Natural killer cell (primary cell): ENCODE results near the gene CNOT8. TPM values are rescaled to one million over a fixed set of nuclear protein-coding genes. Genes with fewer than 3 reads are reported as not detected.

Experiments used
- ATAC-seq, 3 donors: fragments of 150-1000 bp in 2 of 3; fragments of 200-7000 bp in 1 of 3; cut with Tn5 transposase; 1 replicate in 1 of 3; 2 replicates in 2 of 3; pipeline ENCODE4 v1.10.0; 2021; ENCODE audit warnings: mild to moderate bottlenecking in 2 of 3, moderate library complexity in 2 of 3
- DNase-seq, 2 donors: peaks; one replicate each; pipeline versions ENCODE4 v3.0.0 to v3.0.0-alpha.2; 2013 to 2021; ENCODE audit warnings: mixed read lengths in 1 of 2
- H3K27ac ChIP-seq: one replicate; pipeline ENCODE4 v1.5.1; 2013; ENCODE audit warnings: mild to moderate bottlenecking, low read length
- H3K27me3 ChIP-seq: one replicate; pipeline ENCODE4 v1.6.1; 2013; ENCODE audit warnings: low read length; ENCODE audit not compliant: control insufficient read depth, insufficient read depth
- H3K36me3 ChIP-seq: one replicate; pipeline ENCODE4 v1.6.1; 2013; ENCODE audit warnings: low read length; ENCODE audit not compliant: control insufficient read depth, insufficient read depth
- H3K4me1 ChIP-seq: one replicate; pipeline ENCODE4 v1.6.1; 2013; ENCODE audit warnings: low read length; ENCODE audit not compliant: control insufficient read depth, insufficient read depth
- H3K4me3 ChIP-seq: one replicate; pipeline ENCODE4 v1.5.1; 2013; ENCODE audit warnings: low read length
- H3K9me3 ChIP-seq: one replicate; pipeline ENCODE4 v1.6.1; 2013; ENCODE audit warnings: low read length; ENCODE audit not compliant: control insufficient read depth, insufficient read depth
- H3K27ac Mint-ChIP-seq, 2 donors: one replicate each; pipeline ENCODE4 v1.8.0; 2022; ENCODE audit warnings: mild to moderate bottlenecking in 2 of 2, mixed read lengths in 2 of 2, moderate library complexity in 1 of 2
- H3K27me3 Mint-ChIP-seq, 2 donors: one replicate each; pipeline ENCODE4 v1.8.0; 2022; ENCODE audit warnings: low read depth in 2 of 2, mixed read lengths in 2 of 2
- H3K36me3 Mint-ChIP-seq: one replicate; pipeline ENCODE4 v1.8.0; 2022; ENCODE audit warnings: mixed read lengths
- H3K4me1 Mint-ChIP-seq, 2 donors: one replicate each; pipeline ENCODE4 v1.8.0; 2022; ENCODE audit warnings: mixed read lengths in 2 of 2
- H3K4me3 Mint-ChIP-seq: one replicate; pipeline ENCODE4 v1.8.0; 2022; ENCODE audit warnings: mild to moderate bottlenecking, moderate library complexity, mixed read lengths
- H3K9me3 Mint-ChIP-seq, 2 donors: one replicate each; pipeline ENCODE4 v1.8.0; 2022; ENCODE audit warnings: mixed read lengths in 2 of 2
- CTCF ChIP-seq: fragments of 200-600 bp; IDR thresholded peaks from one replicate; pipeline ENCODE4 v1.8.0; 2022; ENCODE audit warnings: antibody characterized with exemption
- WGBS: methylation state at CpG from one replicate; pipeline ENCODE4 v1.1.7; 2013; ENCODE audit warnings: missing lambda C conversion rate; ENCODE audit not compliant: insufficient coverage; 5-methylcytosine and 5-hydroxymethylcytosine counted together
- intact Hi-C: fragments of 100-400 bp; cut with micrococcal nuclease; formaldehyde crosslinking; loops from one replicate; pipeline ENCODE4 v1.14.2; 2022
- total RNA-seq, 4 donors: library from RNA; stranded (reverse); fragments of 120-200 nt in 1 of 4; gene quantifications; one replicate each; pipeline versions ENCODE4 v1.2.3 to v1.2.4, GENCODE V29; 2013 to 2022

The CNOT8 gene
- total RNA-seq, 3 donors from 2014 or later (not counting 1 experiment from before 2014, with no cell fraction given) = 115 to 128 (median 124) TPM

- intact Hi-C loops = no loop called here
- no peak overlapping the region for H3K27ac ChIP-seq
- peaks cover 11% of the 10 kb centered on the region for H3K36me3 Mint-ChIP-seq
- peaks cover 53% of the 10 kb centered on the region for H3K4me1 ChIP-seq
- peaks cover 14% of the 10 kb centered on the region for H3K36me3 ChIP-seq
- no peaks in the 10 kb centered on the region for H3K9me3 ChIP-seq
- H3K4me3 Mint-ChIP-seq = no peak overlapping the region
- H3K9me3 Mint-ChIP-seq = no peaks in the 10 kb centered on the region
- H3K27ac Mint-ChIP-seq = peak overlapping the region; percentile 21 to 79
- ATAC-seq (no peak), DNase-seq (no peak)
- no peaks in the 10 kb centered on the region for H3K27me3 ChIP-seq
- peaks cover 58 to 60% of the 10 kb centered on the region in 2 donors for H3K4me1 Mint-ChIP-seq
- no peak overlapping the region for H3K4me3 ChIP-seq
- 100% methylated on average over 2 of the region's 5 CpGs for WGBS
- H3K27me3 Mint-ChIP-seq = no peaks in the 10 kb centered on the region
- TF ChIP-seq CTCF = no peak
Measured at GRCh38 chr5:154816891-154817492, 41.4 kb upstream of the CNOT8 start.

DNA sequence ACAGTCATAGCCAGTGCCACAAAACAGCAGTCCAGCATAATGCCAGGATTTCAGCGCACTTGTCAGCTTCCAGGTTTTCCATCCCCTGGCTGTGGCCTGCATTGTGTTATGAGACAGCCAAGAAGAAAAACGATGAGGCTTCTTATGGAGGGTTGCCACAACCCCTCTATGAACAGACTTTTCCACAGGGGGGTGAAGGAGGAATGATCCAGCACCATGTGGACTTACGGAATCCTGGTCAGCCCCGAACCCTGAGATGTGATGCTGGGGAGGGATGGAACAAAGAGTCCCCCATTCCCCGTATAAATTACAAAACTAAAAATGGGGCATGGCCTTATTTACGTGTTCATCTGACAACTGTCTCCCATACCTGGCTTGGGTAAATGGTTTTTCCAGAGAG is 40.6 kb upstream of the CNOT8 start:
- Mint-ChIP-seq H3K36me3 (peaks cover 8% of the 10 kb centered on the region), H3K27ac (peak overlapping the region; percentile 41 to 82), H3K4me1 (peaks cover 53 to 57% of the 10 kb centered on the region in 2 donors), H3K4me3 (no peak overlapping the region), H3K27me3 (no peaks in the 10 kb centered on the region), H3K9me3 (no peaks in the 10 kb centered on the region)
- intact Hi-C loops = no loop called here
- no peak for TF ChIP-seq CTCF
- peaks cover 11% of the 10 kb centered on the region for H3K36me3 ChIP-seq
- DNase-seq (no peak), ATAC-seq (no peak)
- H3K27ac ChIP-seq = no peak overlapping the region
- WGBS = 100% methylated on average over 2 of the region's 6 CpGs
- H3K27me3 ChIP-seq = no peaks in the 10 kb centered on the region
- H3K9me3 ChIP-seq = no peaks in the 10 kb centered on the region
- H3K4me3 ChIP-seq = no peak overlapping the region
- peaks cover 53% of the 10 kb centered on the region for H3K4me1 ChIP-seq

DNA sequence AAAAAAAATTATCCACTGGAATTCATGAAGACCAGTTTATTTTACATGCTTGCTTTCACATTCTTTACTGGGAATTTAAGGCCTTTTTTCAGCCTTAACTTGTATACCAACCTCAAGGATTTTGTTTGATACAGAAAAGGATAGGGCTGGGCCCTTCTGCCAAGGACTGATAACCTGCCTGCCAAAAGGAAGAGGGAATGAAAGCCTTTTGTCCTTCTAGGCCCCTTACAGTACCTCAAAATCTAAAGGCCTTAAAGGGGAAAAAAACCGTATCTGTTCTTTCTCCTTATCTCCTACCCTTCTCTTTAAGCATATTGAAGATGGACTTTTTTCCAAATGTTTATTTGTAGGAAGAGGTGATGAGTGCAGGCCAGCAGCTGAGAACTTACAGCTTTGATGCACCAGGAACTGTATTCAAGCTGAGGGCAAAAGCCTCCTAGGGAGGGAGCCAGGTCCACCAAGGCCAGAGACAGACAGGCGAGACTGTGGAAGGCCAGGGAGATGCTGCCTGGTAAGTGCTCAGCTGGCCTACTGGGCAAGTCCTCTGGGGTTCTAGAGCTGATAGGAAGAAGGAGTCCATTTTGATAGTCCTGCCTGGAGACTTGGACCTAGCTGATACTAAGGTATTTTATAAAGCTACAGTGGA is 39.8 kb upstream of the CNOT8 start:
- DNase-seq (no peak), ATAC-seq (no peak)
- Mint-ChIP-seq H3K36me3 (peaks cover 8% of the 10 kb centered on the region), H3K27ac (peak overlapping the region; percentile 41 to 82), H3K9me3 (no peaks in the 10 kb centered on the region), H3K27me3 (no peaks in the 10 kb centered on the region), H3K4me1 (peaks cover 45 to 49% of the 10 kb centered on the region in 2 donors), H3K4me3 (peak overlapping the region; percentile 10)
- intact Hi-C loops = no loop called here
- TF ChIP-seq CTCF = no peak
- Histone ChIP-seq H3K27me3 (no peaks in the 10 kb centered on the region), H3K9me3 (no peaks in the 10 kb centered on the region), H3K27ac (no peak overlapping the region), H3K4me3 (no peak overlapping the region), H3K36me3 (peaks cover 8% of the 10 kb centered on the region), H3K4me1 (peaks cover 45% of the 10 kb centered on the region)
- 90% methylated on average over 1 of the region's 2 CpGs for WGBS
